D721Med (cell line): Measurements from ENCODE around the gene GLDN.

ENCODE experiments used
- DNase-seq: peaks from one replicate; pipeline ENCODE4 v3.0.0; 2011; ENCODE audit warnings: low spot score; ENCODE audit not compliant: insufficient read length
- FAIRE-seq: peaks from 2 replicates; lab custom pipeline; 2011; peaks lifted over from hg19 to GRCh38; lab: Jason Lieb, UNC
- CTCF ChIP-seq: IDR thresholded peaks from 2 replicates; pipeline ENCODE4 v1.5.1; 2012; ENCODE audit warnings: mild to moderate bottlenecking, control low read depth; ENCODE audit not compliant: insufficient read depth; ENCODE audit errors: missing control alignments

GLDN gene

GRCh38 chr15:51307811-51308210, 33.6 kb upstream of the GLDN start:
- no peak for FAIRE-seq
- DNase-seq = no peak
- no peak for TF ChIP-seq CTCF

DNA sequence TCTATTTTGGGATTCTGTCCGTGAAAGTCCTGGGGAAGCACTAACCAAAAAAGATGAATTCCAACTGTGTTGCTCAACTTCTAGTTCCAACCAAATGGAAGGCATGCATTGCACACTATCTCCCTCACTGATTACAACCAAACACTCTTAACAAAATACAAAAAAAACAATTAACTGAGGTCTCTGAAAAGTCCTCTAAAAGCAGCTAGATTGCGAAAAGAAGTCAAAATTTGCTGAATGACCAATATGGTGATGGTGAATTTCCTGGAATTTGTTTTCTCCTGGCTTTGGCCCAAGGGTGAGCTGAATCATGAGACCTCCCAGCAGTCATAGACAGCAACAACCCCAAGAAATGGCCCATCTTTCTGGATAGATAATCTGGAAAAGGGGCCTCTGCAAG, 31.4 kb upstream of the GLDN start:
- no peak for DNase-seq
- no peak for FAIRE-seq
- TF ChIP-seq CTCF = no peak

DNA sequence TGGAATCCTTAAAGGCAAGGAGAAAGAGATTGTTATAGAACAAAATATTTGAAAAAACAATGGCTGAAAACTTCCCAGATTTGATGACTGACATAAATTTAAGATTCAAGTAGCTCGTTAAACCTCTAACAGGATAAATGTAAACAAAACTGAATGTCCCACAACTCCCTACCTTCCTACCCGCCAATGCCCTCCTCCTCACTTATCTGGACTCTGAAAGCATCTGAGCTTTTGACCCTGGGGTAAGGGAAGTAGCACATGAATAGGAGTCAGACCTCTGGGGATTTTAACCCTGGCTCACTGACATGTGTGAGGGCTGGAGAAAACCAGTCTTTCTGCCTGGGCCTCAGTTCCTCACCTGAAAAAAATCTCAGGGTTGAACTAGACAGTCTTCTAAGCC, 29.9 kb upstream of the GLDN start:
- TF ChIP-seq CTCF = no peak
- FAIRE-seq (no peak), DNase-seq (no peak)

GRCh38 chr15:51312166-51313073, 29.0 kb upstream of the GLDN start:
- DNase-seq = no peak
- TF ChIP-seq CTCF = no peak
- FAIRE-seq = no peak

- no peak for FAIRE-seq
- no peak for DNase-seq
- TF ChIP-seq CTCF = no peak
Measured at GRCh38 chr15:51313074-51313393, 28.4 kb upstream of the GLDN start.

DNA sequence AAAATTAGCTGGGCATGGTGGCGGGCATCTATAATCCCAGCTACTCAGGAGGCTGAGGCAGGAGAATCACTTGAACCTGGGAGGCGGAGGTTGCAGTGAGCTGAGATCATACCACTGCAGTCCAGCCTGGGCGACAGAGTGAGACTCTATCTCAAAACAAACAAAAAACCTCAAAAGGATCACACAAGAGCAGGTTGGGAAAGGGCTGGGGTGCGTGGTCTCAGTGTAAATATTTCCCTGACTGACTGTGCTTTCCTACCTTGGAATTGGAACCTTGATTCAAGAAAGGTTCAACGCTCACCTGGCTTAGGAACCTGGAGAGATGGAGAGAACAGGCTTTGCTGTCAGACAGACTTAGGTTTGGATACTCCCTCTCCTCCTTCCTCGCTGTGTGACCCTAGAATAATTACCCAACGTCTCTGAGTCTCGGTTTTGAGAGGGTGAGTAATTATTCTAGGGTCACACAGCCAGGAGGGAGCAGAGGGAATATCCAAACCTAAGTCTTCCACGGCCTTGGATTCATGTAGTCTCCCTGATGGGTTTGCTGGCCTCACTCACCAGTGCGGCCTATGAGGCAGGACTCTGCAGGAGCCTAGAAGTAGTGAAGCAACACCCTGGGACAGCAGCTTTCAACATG, 27.7 kb upstream of the GLDN start:
- FAIRE-seq (no peak), DNase-seq (no peak)
- no peak for TF ChIP-seq CTCF
